ENCODE results near the gene NEXN.
A peak's percentile ranks its signal among the peaks of the same experiment; 100 is the strongest.

GRCh38 chr1:77975386-77975785, 87.0 kb downstream of the NEXN start:
- TF ChIP-seq CTCF (IDR thresholded peaks at IDR 0.05) (no peak), POLR2A (IDR thresholded peaks at IDR 0.05) (peak in 1 of 2 donors; percentile 25)
